ENCODE measurements around the gene GPC3. TPM values are rescaled to one million over a fixed set of nuclear protein-coding genes. Genes with fewer than 3 reads are reported as not detected.

The GPC3 gene
- total RNA-seq, 4 donors from 2014 or later: 0.82 to 4.9 (median 1.8) TPM

DNA sequence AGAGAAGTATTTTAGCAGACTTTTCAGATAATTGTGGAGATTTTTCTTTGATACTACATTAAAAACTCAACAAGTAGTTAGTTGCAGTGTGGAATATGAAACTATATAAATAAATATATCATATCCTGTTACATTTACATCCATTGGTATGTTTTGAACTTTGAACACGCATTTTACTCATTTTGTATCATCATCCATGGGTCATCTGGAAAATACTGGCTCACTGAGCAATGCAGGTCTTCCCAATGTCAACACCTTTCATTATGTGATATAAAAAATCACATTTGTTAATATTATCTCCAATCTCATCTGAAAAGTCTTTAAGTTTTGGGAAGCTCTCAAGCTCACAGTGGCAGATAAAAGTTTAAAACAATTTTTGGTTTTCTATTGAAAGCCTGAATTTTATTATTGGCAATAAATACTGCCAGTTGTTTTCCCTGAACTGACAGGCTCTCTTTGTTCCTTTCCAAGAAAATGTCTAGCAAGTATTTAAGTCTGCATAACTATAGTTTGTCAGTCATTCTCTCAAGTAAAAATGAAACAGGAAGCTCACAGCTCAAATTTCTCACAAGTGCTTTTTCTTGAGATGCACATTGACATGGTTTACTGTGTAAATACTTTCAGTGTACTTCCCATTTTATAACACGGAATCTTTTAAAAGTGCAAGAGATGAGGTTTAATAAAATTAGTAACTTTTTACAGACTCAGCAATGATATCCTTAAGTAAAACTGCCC is 386.6 kb downstream of the GPC3 start:
- in situ Hi-C loops (cut with MboI; ENCODE audit: low pct_ligation_motif_present in 1 of 4, low pct_unique_long_range_greater_than_20kb in 1 of 4, low sequenced_read_pairs in 3 of 4) (no loop called here), intact Hi-C loops (cut with DNase I; ENCODE audit: low total_unique reads) (no loop called here)
- no peak for DNase-seq
- H3K36me3 ChIP-seq: no peaks in the 10 kb centered on the region
- no peak overlapping the region for H3K4me3 ChIP-seq
- TF ChIP-seq POLR2AphosphoS5 (IDR thresholded peaks at IDR 0.05) (no peak), EP300 (IDR thresholded peaks at IDR 0.05; ENCODE audit: low read depth) (no peak)
- 33 to 49% methylated on average over 2 of the region's 2 CpGs for WGBS, 2 donors (ENCODE audit: low coverage in 1 of 2)
- H3K27me3 ChIP-seq: no peaks in the 10 kb centered on the region
- H3K4me1 ChIP-seq: peaks cover 0 to 3% (median 0%) of the 10 kb centered on the region in 4 donors
- no peaks in the 10 kb centered on the region for H3K9me3 ChIP-seq
- H3K27ac ChIP-seq: no peak overlapping the region

DNA sequence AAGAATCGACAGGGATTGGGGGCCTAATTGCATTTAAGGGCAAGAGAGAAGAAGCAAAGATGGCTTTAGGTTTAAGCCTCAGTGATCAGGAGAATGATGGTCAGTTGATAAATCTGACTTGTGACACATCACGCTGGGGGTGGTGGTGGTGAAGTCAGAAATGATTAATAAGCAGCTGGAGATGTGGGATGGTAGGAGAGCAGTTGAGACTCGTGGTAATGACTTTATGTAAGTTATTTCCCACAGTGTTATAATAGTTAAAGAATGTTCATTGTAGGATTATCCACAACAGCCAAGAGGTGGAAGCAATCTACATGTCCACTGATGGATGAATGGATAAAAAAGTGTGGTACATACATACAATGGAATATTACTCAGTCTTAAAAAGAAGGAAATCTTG is 391.2 kb downstream of the GPC3 start:
- Histone ChIP-seq H3K4me3 (no peak overlapping the region), H3K27me3 (no peaks in the 10 kb centered on the region), H3K27ac (no peak overlapping the region), H3K4me1 (peaks cover 0 to 3% (median 0%) of the 10 kb centered on the region in 4 donors), H3K9me3 (no peaks in the 10 kb centered on the region), H3K36me3 (no peaks in the 10 kb centered on the region)
- no peak for DNase-seq
- intact Hi-C loops (cut with DNase I; ENCODE audit: low total_unique reads): no loop called here
- 71 to 84% methylated on average over 3 of the region's 3 CpGs for WGBS, 2 donors (ENCODE audit: low coverage in 1 of 2)
- no peak for TF ChIP-seq POLR2AphosphoS5 (IDR thresholded peaks at IDR 0.05)
- no peak for TF ChIP-seq POLR2A (IDR thresholded peaks at IDR 0.05)
- no peak for TF ChIP-seq EP300 (IDR thresholded peaks at IDR 0.05; ENCODE audit: low read depth)
- TF ChIP-seq, protein P1, sequence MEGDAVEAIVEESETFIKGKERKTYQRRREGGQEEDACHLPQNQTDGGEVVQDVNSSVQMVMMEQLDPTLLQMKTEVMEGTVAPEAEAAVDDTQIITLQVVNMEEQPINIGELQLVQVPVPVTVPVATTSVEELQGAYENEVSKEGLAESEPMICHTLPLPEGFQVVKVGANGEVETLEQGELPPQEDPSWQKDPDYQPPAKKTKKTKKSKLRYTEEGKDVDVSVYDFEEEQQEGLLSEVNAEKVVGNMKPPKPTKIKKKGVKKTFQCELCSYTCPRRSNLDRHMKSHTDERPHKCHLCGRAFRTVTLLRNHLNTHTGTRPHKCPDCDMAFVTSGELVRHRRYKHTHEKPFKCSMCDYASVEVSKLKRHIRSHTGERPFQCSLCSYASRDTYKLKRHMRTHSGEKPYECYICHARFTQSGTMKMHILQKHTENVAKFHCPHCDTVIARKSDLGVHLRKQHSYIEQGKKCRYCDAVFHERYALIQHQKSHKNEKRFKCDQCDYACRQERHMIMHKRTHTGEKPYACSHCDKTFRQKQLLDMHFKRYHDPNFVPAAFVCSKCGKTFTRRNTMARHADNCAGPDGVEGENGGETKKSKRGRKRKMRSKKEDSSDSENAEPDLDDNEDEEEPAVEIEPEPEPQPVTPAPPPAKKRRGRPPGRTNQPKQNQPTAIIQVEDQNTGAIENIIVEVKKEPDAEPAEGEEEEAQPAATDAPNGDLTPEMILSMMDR (IDR thresholded peaks at IDR 0.05): no peak
- in situ Hi-C loops (cut with MboI; ENCODE audit: low pct_ligation_motif_present in 1 of 4, low pct_unique_long_range_greater_than_20kb in 1 of 4, low sequenced_read_pairs in 3 of 4): no loop called here

DNA sequence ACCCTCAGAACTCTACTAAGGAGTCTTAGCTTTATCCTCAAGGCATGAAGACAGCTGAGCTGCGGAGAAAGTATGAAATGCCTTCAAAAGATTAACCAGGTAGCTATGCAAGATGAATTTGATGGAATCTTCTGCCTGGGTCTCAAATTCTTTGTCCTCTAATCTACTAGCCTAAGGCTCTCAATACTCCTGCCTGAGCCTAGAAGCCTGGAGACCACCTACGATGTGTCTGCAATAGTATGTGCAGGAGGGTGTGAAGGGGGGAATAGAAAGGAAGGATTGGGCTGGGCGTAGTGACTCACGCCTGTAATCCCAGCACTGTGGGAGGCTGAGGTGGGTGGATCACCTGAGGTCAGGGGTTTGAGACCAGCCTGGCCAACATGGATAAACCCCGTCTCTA is 391.9 kb downstream of the GPC3 start:
- TF ChIP-seq POLR2AphosphoS5 (IDR thresholded peaks at IDR 0.05): no peak
- TF ChIP-seq POLR2A (IDR thresholded peaks at IDR 0.05): no peak
- TF ChIP-seq EP300 (IDR thresholded peaks at IDR 0.05; ENCODE audit: low read depth): no peak
- TF ChIP-seq, protein P1 (IDR thresholded peaks at IDR 0.05): no peak

DNA sequence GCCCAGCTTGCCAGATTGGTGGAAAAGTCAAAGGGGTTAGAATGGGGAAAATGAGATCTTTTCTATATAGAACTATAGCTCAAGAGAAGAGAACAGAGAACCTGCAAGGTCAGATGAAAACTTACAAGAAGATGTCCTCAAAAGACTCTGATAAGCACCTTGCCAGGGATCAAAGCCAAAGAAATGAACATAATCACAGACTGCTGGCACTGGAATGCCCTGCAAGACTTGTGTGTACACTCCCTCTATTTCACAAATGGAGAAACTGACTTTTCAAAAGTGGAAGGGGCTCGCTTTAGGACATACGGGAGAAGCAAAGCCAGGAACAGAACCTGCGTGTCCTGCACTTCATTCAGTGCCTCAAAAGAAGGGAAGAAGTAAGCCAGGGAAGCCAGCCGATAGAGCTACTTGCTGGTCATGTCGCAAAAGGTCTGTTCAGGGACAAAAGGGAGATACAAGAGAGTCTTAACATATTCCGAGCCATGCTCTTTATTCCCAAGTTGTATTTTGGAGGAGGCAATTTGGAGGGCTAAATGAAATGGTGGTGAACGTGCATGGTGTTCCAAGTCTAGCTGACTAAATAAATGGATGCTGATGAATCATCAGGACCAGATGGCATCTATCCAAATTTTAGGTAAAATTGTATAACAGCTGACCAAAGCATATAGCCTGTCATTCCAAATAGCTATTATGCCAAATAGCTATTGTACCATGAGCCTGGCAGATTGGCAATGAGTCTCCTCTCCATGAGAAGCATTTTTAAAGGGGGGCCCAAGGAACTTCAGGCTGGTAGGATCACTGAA is 394.5 kb downstream of the GPC3 start:
- no peak for DNase-seq
- H3K4me3 ChIP-seq: no peak overlapping the region
- H3K4me1 ChIP-seq: no peaks in the 10 kb centered on the region
- intact Hi-C loops (cut with DNase I; ENCODE audit: low total_unique reads): no loop called here
- H3K9me3 ChIP-seq: no peaks in the 10 kb centered on the region
- 74 to 100% methylated on average over 1 to 7 of the region's 7 CpGs for WGBS, 2 donors (ENCODE audit: low coverage in 1 of 2)
- TF ChIP-seq EP300 (IDR thresholded peaks at IDR 0.05; ENCODE audit: low read depth) (no peak), POLR2A (IDR thresholded peaks at IDR 0.05) (no peak), POLR2AphosphoS5 (IDR thresholded peaks at IDR 0.05) (no peak)
- TF ChIP-seq, protein P1 (IDR thresholded peaks at IDR 0.05): no peak
- in situ Hi-C loops (cut with MboI; ENCODE audit: low pct_ligation_motif_present in 1 of 4, low pct_unique_long_range_greater_than_20kb in 1 of 4, low sequenced_read_pairs in 3 of 4): no loop called here
- no peaks in the 10 kb centered on the region for H3K36me3 ChIP-seq
- H3K27me3 ChIP-seq: no peaks in the 10 kb centered on the region
- H3K27ac ChIP-seq: no peak overlapping the region

More for the DNA sequence above, 391.9 kb downstream of the GPC3 start:
- no peaks in the 10 kb centered on the region for H3K27me3 ChIP-seq
- H3K36me3 ChIP-seq: no peaks in the 10 kb centered on the region
- no peaks in the 10 kb centered on the region for H3K4me1 ChIP-seq
- H3K4me3 ChIP-seq: no peak overlapping the region
- in situ Hi-C loops (cut with MboI; ENCODE audit: low pct_ligation_motif_present in 1 of 4, low pct_unique_long_range_greater_than_20kb in 1 of 4, low sequenced_read_pairs in 3 of 4): no loop called here
- no peak overlapping the region for H3K27ac ChIP-seq
- intact Hi-C loops (cut with DNase I; ENCODE audit: low total_unique reads): no loop called here
- no peak for DNase-seq
- H3K9me3 ChIP-seq: no peaks in the 10 kb centered on the region
- 88% methylated on average over 5 of the region's 5 CpGs; no CpG with 5 or more reads in 1 of the 2 donors for WGBS, 2 donors (ENCODE audit: low coverage in 1 of 2)
